B cell (primary cell): ENCODE data around the gene FCN1. TPM values are rescaled to one million over a fixed set of nuclear protein-coding genes. Genes with fewer than 3 reads are reported as not detected.

Experiments used
- ATAC-seq: fragments of 200-7000 bp; cut with Tn5 transposase; one replicate; pipeline ENCODE4 v1.10.0; 2021; ENCODE audit warnings: low read depth, mild to moderate bottlenecking, moderate number of reproducible peaks, moderate library complexity
- CTCF ChIA-PET: fragments of 350-600 bp; sonication (Branson Sonifier 250); formaldehyde crosslinking; loops from one replicate; lab custom pipeline; 2021; ENCODE audit warnings: antibody characterized with exemption, inconsistent platforms; lab: Charles Lee
- POLR2A ChIA-PET: fragments of 350-600 bp; sonication (Branson Sonifier 250); formaldehyde crosslinking; loops from one replicate; lab custom pipeline; 2021; ENCODE audit warnings: antibody characterized with exemption; lab: Charles Lee
- DNase-seq: peaks from one replicate; pipeline ENCODE4 v3.0.0; 2013
- H2AFZ ChIP-seq: 2 replicates; pipeline ENCODE4 v1.6.1; 2012; ENCODE audit warnings: mild to moderate bottlenecking, low read depth, low read length; ENCODE audit not compliant: insufficient read depth, poor library complexity, severe bottlenecking
- H3K27ac ChIP-seq, 2 donors: 1 replicate in 1 of 2; 2 replicates in 1 of 2; pipeline ENCODE4 v1.5.1; 2012 to 2013; ENCODE audit warnings: low read length in 2 of 2, mild to moderate bottlenecking in 2 of 2, moderate library complexity in 1 of 2
- H3K27me3 ChIP-seq, 4 experiments: fragments of 200-600 bp in 1 of 4; sonication (generic) in 1 of 4; replicated peaks in 1 of 4; 1 replicate in 2 of 4; 2 replicates in 2 of 4; pipeline versions ENCODE4 v1.6.1 to v1.7.0; 2013 to 2016; ENCODE audit warnings: low read length in 3 of 4, mild to moderate bottlenecking in 2 of 4, mixed read lengths in 1 of 4, moderate library complexity in 1 of 4; ENCODE audit not compliant: insufficient read depth in 4 of 4, control insufficient read depth in 3 of 4; ENCODE audit errors: control extremely low read depth in 1 of 4
- H3K36me3 ChIP-seq, 2 experiments: replicated peaks in 1 of 2; 1 replicate in 1 of 2; 2 replicates in 1 of 2; pipeline versions ENCODE4 v1.6.1 to v1.7.1; 2013; ENCODE audit warnings: low read length in 1 of 2; ENCODE audit not compliant: insufficient read depth in 2 of 2, control insufficient read depth in 1 of 2; ENCODE audit errors: control extremely low read depth in 1 of 2, extremely low read depth in 1 of 2
- H3K4me1 ChIP-seq, 2 donors: fragments of 200-600 bp in 1 of 2; sonication (generic) in 1 of 2; 1 replicate in 1 of 2; 2 replicates in 1 of 2; pipeline versions ENCODE4 v1.5.1 to v1.6.1; 2013 to 2017; ENCODE audit warnings: low read length in 2 of 2; ENCODE audit not compliant: control insufficient read depth in 2 of 2, insufficient read depth in 2 of 2
- H3K4me2 ChIP-seq: replicated peaks from 2 replicates; pipeline ENCODE3; 2012; ENCODE audit warnings: mild to moderate bottlenecking, low read depth, low read length; ENCODE audit not compliant: poor library complexity, severe bottlenecking
- H3K4me3 ChIP-seq, 5 experiments: fragments of 200-600 bp in 1 of 5; sonication (generic) in 1 of 5; 1 replicate in 3 of 5; 2 replicates in 2 of 5; pipeline versions ENCODE4 v1.5.1 to v1.7.0; 2011 to 2016; ENCODE audit warnings: low read length in 4 of 5, mild to moderate bottlenecking in 4 of 5, low read depth in 2 of 5, control low read depth in 1 of 5, moderate library complexity in 1 of 5; ENCODE audit not compliant: insufficient read depth in 1 of 5; ENCODE audit errors: control extremely low read depth in 1 of 5, extremely low read depth in 1 of 5
- H3K79me2 ChIP-seq: fragments of 200-600 bp; sonication (generic); one replicate; pipeline ENCODE4 v1.6.0; 2016; ENCODE audit warnings: low read length; ENCODE audit not compliant: control insufficient read depth, insufficient read depth
- H3K9ac ChIP-seq: fragments of 200-600 bp; sonication (generic); 2 replicates; pipeline ENCODE4 v1.6.1; 2017; ENCODE audit warnings: mild to moderate bottlenecking, low read length, moderate library complexity
- H3K9me3 ChIP-seq, 3 donors: one replicate each; pipeline versions ENCODE4 v1.6.1 to v1.7.1; 2013; ENCODE audit warnings: low read length in 2 of 3; ENCODE audit not compliant: control insufficient read depth in 2 of 3, insufficient read depth in 1 of 3; ENCODE audit errors: control extremely low read depth in 1 of 3
- H4K20me1 ChIP-seq: 2 replicates; pipeline ENCODE4 v1.6.0; 2012; ENCODE audit warnings: mild to moderate bottlenecking, low read length; ENCODE audit not compliant: insufficient read depth, control insufficient read depth, poor library complexity, severe bottlenecking
- H3K27ac Mint-ChIP-seq: one replicate; pipeline ENCODE4 v1.8.0; 2021; ENCODE audit warnings: mixed read lengths
- H3K27me3 Mint-ChIP-seq: one replicate; pipeline ENCODE4 v1.8.0; 2021; ENCODE audit warnings: mixed read lengths
- H3K4me1 Mint-ChIP-seq: one replicate; pipeline ENCODE4 v1.8.0; 2021; ENCODE audit warnings: mixed read lengths
- H3K4me3 Mint-ChIP-seq: one replicate; pipeline ENCODE4 v1.8.0; 2021; ENCODE audit warnings: mixed read lengths
- H3K9me3 Mint-ChIP-seq: one replicate; pipeline ENCODE4 v1.8.0; 2022; ENCODE audit warnings: mixed read lengths; ENCODE audit not compliant: insufficient read depth
- EZH2 ChIP-seq: IDR thresholded peaks from 2 replicates; pipeline ENCODE4 v1.6.1; 2012; ENCODE audit warnings: borderline replicate concordance, low read depth, mild to moderate bottlenecking, moderate library complexity, low read length; ENCODE audit not compliant: insufficient read depth, poor library complexity, severe bottlenecking
- WGBS: methylation state at CpG from one replicate; pipeline ENCODE4 v1.1.5; 2013; ENCODE audit warnings: missing lambda C conversion rate; ENCODE audit not compliant: insufficient coverage; 5-methylcytosine and 5-hydroxymethylcytosine counted together
- intact Hi-C: fragments of 100-400 bp; cut with micrococcal nuclease; formaldehyde crosslinking; loops from one replicate; pipeline ENCODE4 v1.10.0; 2022
- polyA plus RNA-seq: library from polyadenylated mRNA; depleted of rRNA; stranded (reverse); fragments of >200 nt; gene quantifications from 2 replicates; pipeline ENCODE4 v1.2.3, GENCODE V29; 2012
- total RNA-seq, 2 donors: library from RNA; stranded (reverse); fragments of 120-200 nt in 1 of 2; gene quantifications; 1 replicate in 1 of 2; 2 replicates in 1 of 2; pipeline versions ENCODE4 v1.2.3 to v1.2.4, GENCODE V29; 2013 to 2022
- TF ChIP-seq, protein P1 (sequence below): fragments of 200-600 bp; IDR thresholded peaks from one replicate; pipeline ENCODE4 v1.8.0; 2022; ENCODE audit warnings: antibody characterized with exemption, mild to moderate bottlenecking

The FCN1 gene
- total and polyA plus RNA-seq, 2 donors (not counting 1 experiment from before 2014, with no cell fraction given), result 2.2 to 20.6 TPM

DNA sequence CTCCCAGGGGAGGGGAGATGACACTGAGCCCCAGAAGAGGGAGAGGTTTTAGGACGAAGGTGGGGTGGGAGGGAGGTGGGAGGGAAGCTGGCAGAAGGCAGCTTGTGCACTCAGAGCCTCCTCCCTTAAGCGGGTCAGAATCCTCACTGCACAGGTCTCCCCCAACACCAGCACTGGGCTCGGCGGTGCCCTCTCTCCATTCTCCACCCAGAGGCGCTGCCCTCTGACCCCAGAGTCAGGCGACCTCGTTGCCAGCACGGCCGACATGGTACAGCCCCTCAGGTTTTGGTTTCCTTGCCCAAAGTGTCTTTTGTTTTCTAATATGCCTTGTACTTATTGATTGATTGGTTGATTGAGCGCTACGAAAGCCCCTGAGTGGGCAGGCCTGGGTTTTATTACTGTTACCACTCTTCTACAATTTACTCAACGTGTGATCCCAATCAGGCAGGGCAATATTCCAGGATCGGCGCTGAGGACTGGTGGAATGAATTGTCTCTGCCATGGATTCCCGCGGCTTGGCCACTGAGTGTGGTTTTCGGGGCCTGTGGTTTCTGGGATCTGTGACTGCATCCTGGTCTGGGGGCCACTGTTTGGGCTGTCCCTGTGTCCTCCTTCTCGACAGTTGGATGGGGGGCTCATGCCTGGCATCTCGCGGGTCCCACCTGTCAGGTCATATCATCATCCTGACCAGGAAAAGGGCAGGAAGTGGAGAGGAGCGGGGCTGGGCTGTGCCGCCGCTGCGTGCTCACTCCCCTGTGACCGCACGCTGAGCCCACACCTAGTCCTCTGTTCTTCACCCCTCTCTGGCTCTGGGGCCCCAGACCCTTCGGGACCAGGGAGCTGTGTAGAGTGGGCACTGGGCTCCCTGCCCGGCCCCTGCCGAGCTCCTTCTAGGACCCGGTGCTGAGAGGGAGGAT is 46.7 kb downstream of the FCN1 start:
- CTCF ChIA-PET, result no interaction called here
- H3K9me3 Mint-ChIP-seq, result peaks cover 3% of the 10 kb centered on the region
- H3K4me3 Mint-ChIP-seq, result no peak overlapping the region
- H2AFZ ChIP-seq, result no peak overlapping the region
- TF ChIP-seq EZH2, result no peak
- TF ChIP-seq, protein P1, sequence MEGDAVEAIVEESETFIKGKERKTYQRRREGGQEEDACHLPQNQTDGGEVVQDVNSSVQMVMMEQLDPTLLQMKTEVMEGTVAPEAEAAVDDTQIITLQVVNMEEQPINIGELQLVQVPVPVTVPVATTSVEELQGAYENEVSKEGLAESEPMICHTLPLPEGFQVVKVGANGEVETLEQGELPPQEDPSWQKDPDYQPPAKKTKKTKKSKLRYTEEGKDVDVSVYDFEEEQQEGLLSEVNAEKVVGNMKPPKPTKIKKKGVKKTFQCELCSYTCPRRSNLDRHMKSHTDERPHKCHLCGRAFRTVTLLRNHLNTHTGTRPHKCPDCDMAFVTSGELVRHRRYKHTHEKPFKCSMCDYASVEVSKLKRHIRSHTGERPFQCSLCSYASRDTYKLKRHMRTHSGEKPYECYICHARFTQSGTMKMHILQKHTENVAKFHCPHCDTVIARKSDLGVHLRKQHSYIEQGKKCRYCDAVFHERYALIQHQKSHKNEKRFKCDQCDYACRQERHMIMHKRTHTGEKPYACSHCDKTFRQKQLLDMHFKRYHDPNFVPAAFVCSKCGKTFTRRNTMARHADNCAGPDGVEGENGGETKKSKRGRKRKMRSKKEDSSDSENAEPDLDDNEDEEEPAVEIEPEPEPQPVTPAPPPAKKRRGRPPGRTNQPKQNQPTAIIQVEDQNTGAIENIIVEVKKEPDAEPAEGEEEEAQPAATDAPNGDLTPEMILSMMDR, result no peak
- ATAC-seq (no peak), DNase-seq (no peak)
- no peaks in the 10 kb centered on the region for H3K79me2 ChIP-seq
- H3K9me3 ChIP-seq, result peaks cover 2 to 45% (median 14%) of the 10 kb centered on the region in 3 donors
- H3K4me3 ChIP-seq, result no peak overlapping the region
- intact Hi-C loops, result no loop called here
- peaks cover 14% of the 10 kb centered on the region for H3K27me3 Mint-ChIP-seq
- 92% methylated on average over 13 of the region's 30 CpGs for WGBS
- H3K4me1 ChIP-seq, result peaks cover 7 to 32% of the 10 kb centered on the region in 2 donors
- H3K27me3 ChIP-seq, result no peaks in the 10 kb centered on the region
- H4K20me1 ChIP-seq, result no peaks in the 10 kb centered on the region
- no peak overlapping the region for H3K9ac ChIP-seq
- H3K27ac ChIP-seq, result no peak overlapping the region
- H3K27ac Mint-ChIP-seq, result no peak overlapping the region
- H3K36me3 ChIP-seq, result no peaks in the 10 kb centered on the region
- peaks cover 22% of the 10 kb centered on the region for H3K4me1 Mint-ChIP-seq
- POLR2A ChIA-PET, result no interaction called here
- H3K4me2 ChIP-seq, result no peak overlapping the region

DNA sequence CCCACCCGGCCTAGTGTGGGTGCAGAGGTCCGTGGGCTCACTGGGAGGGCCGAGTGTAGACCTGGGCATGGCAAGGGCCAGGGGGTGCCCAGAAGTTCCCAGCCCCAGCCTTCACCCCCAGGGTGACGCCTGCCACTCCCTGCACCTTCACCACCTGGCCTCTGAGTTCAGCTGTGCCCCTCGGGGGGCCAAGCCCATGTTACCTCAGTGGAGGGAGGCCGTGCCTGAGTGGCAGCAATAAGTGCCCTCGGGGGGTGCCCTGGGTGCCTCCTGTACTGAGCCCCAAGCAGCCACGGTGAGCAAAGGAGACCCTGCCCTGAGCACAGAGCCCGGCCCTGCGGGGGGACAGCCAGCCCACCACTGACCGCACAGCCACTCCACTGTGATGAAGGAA is 47.4 kb downstream of the FCN1 start:
- intact Hi-C loops, result no loop called here
- Histone ChIP-seq H3K4me1 (peaks cover 7 to 28% of the 10 kb centered on the region in 2 donors), H4K20me1 (no peaks in the 10 kb centered on the region), H3K27ac (no peak overlapping the region), H3K4me2 (no peak overlapping the region), H3K36me3 (no peaks in the 10 kb centered on the region), H3K27me3 (no peaks in the 10 kb centered on the region), H2AFZ (no peak overlapping the region), H3K9me3 (peaks cover 2 to 45% (median 14%) of the 10 kb centered on the region in 3 donors), H3K79me2 (no peaks in the 10 kb centered on the region), H3K4me3 (no peak overlapping the region), H3K9ac (no peak overlapping the region)
- no peak for DNase-seq
- no peak for ATAC-seq
- WGBS, result 81% methylated on average over 11 of the region's 11 CpGs
- Mint-ChIP-seq H3K27me3 (peaks cover 14% of the 10 kb centered on the region), H3K4me3 (no peak overlapping the region), H3K9me3 (peaks cover 3% of the 10 kb centered on the region), H3K27ac (no peak overlapping the region), H3K4me1 (peaks cover 22% of the 10 kb centered on the region)
- ChIA-PET POLR2A (no interaction called here), CTCF (no interaction called here)
- TF ChIP-seq EZH2, result no peak
- TF ChIP-seq, protein P1, result no peak
